ENCODE results near the gene TM6SF1.

TM6SF1 gene

DNA sequence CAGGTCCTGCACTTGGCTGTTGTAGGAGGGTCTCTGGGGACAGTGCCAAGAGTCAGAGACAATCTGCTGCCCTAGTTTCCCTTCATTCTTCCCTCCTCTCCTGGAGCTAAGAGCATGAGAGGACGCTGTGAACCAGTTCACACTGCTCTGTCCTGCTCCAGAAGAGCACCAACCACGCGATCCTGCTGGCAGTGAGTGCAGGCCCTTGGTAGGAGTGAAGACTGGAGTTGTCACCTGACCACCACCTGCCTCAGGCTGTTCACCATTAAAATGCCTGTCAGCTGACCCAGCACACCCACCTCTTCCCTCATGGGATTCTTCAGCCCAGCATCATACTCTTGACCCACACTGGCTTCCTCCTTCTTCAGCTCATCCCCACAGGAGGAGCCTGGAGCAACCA, 2.9 kb downstream of the TM6SF1 start:
- TF ChIP-seq TAF1 (IDR thresholded peaks at IDR 0.05; ENCODE audit: borderline replicate concordance, low read depth, low read length) (no peak), POLR2A (IDR thresholded peaks at IDR 0.05; ENCODE audit: low read depth, low read length) (no peak), POLR2AphosphoS5 (IDR thresholded peaks at IDR 0.05; ENCODE audit: low read depth, low read length) (no peak)
- no peak for DNase-seq (ENCODE audit: insufficient read length)
- no peak for FAIRE-seq

DNA sequence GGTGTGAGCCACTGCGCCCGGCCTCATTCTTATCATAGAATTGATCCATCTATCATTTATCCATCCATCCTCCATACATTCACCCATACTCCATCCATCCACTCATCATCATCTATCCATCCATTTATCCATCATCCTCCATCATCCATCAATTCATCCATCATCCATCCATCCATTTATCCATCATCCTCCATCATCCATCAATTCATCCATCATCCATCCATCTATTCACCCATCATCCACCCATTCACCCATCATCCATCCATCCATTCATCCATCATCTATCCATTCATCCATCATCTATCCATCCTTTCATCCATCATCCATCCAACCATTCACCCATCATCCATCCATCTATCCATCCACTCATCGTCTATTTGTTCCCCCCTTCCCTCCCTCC, 3.7 kb downstream of the TM6SF1 start:
- TF ChIP-seq POLR2AphosphoS5 (IDR thresholded peaks at IDR 0.05; ENCODE audit: low read depth, low read length) (no peak), POLR2A (IDR thresholded peaks at IDR 0.05; ENCODE audit: low read depth, low read length) (no peak), TAF1 (IDR thresholded peaks at IDR 0.05; ENCODE audit: borderline replicate concordance, low read depth, low read length) (no peak)
- FAIRE-seq: no peak

DNA sequence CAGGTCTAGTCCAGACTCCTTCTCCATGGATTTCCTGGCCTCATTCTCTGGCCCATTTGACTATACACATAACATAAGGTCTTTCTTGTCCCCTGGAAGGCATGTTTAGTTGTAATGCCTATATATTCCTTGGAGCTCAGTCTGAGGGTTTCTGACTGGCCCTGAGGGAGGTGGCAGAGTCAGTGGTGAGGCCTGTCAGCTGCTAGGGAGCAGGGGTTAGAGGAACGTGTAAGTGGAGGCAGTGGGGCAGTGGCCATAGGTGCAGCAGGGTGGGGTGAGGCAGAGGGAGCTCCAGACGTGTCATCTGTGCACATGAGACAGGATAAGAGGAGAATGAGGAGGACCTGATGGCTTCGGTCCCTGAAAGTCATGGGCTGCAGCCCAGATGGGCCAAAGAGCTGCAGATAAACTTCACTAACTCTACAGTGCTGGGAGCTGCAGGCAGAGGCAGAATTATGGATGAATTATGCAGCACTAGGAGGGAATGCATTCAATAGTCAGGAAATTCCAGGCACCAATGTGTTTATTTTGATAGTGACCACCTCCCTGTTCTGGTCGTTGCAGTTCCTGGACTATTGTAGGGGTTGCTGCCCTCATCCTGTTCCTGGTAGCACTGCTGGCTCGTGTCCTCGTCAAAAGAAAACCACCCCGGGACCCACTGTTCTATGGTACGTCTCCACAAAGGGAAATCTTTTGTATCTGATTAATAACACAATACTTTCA, 4.9 kb downstream of the TM6SF1 start:
- no peak for FAIRE-seq

More for the DNA sequence above, 3.7 kb downstream of the TM6SF1 start:
- DNase-seq (ENCODE audit: insufficient read length): no peak

DNA sequence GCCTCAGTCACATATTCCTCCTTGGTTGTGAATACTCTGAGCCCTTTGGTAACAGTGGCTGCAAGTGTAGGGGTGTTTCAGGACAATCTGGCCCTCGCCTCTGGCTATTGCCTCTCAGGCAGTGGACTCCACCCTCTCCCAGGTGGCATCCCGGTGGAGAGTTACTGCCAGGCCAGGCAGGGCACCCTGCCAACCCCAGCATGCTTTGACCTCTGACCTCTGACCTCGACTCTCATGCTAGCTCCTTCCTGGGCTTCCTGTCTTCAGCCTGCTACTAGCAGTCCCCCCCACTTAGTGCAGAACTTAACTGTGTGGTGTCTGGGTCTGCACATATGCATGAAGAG, 5.5 kb downstream of the TM6SF1 start:
- no peak for DNase-seq (ENCODE audit: insufficient read length)

More for the DNA sequence above, 4.9 kb downstream of the TM6SF1 start:
- DNase-seq (ENCODE audit: insufficient read length): no peak
- TF ChIP-seq POLR2A (IDR thresholded peaks at IDR 0.05; ENCODE audit: low read depth, low read length): no peak
- TF ChIP-seq TAF1 (IDR thresholded peaks at IDR 0.05; ENCODE audit: borderline replicate concordance, low read depth, low read length): no peak

DNA sequence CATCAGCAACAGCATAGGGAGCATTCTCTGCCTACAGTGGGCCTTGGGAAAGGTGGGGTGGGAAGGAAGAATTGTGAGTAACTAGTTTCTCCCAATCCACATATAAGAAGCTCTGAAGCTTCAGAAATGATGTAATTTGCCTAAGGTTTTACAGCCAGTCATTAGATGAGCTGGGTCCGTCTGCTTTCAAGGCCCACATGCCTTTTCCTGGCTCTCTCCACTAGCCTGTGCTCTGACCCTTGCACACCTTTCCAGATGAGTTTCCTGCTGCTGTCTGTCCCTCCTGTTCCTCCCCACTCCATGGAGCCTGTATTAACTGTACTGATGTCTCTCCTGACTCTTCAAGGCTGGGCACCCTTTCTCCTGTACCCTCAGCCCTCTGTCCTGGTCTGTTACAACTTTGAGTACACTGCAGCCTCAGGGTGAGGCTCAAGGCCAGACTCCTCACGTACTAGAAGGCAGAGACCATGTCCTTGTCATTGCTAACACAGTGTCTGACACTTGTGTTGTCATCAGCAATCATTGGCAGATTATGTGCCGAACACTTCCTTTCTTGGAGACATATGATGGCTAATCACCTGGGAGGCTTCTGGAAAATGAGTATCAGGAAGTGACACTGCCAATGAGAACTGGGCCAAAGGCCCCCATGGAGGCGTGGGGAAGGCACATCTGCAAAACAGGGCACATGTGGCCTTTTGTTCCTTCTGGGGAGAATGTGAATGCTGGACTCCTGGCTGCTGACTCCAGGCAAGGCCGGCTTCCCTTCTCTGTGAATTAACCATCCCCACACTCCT, 6.6 kb downstream of the TM6SF1 start:
- TF ChIP-seq POLR2A (IDR thresholded peaks at IDR 0.05; ENCODE audit: low read depth, low read length) (no peak), TAF1 (IDR thresholded peaks at IDR 0.05; ENCODE audit: borderline replicate concordance, low read depth, low read length) (no peak), POLR2AphosphoS5 (IDR thresholded peaks at IDR 0.05; ENCODE audit: low read depth, low read length) (no peak)
- DNase-seq (ENCODE audit: insufficient read length): no peak
- no peak for FAIRE-seq

More for the DNA sequence above, 5.5 kb downstream of the TM6SF1 start:
- no peak for TF ChIP-seq POLR2AphosphoS5 (IDR thresholded peaks at IDR 0.05; ENCODE audit: low read depth, low read length)
- TF ChIP-seq POLR2A (IDR thresholded peaks at IDR 0.05; ENCODE audit: low read depth, low read length): no peak
- TF ChIP-seq TAF1 (IDR thresholded peaks at IDR 0.05; ENCODE audit: borderline replicate concordance, low read depth, low read length): no peak
- no peak for FAIRE-seq

DNA sequence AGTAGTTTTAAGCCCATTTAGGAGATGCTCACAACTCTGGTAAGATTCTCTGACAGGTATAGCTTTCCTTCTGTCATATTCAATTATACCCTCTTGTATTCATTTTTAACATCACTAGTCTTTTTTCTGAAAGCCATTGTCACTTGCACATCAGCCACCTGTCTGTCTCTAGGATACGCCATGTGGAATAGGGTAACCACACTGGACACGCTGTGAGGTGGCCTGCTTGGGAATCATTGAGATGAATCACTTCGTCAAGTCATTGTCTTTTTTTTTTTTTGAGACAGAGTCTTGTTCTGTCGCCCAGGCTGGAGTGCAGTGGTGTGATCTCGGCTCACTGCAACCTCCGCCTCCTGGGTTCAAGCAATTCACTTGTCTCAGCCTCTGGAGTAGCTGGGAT, 7.4 kb downstream of the TM6SF1 start:
- DNase-seq (ENCODE audit: insufficient read length) (no peak), FAIRE-seq (no peak)
- no peak for TF ChIP-seq TAF1 (IDR thresholded peaks at IDR 0.05; ENCODE audit: borderline replicate concordance, low read depth, low read length)
- no peak for TF ChIP-seq POLR2AphosphoS5 (IDR thresholded peaks at IDR 0.05; ENCODE audit: low read depth, low read length)
- no peak for TF ChIP-seq POLR2A (IDR thresholded peaks at IDR 0.05; ENCODE audit: low read depth, low read length)

DNA sequence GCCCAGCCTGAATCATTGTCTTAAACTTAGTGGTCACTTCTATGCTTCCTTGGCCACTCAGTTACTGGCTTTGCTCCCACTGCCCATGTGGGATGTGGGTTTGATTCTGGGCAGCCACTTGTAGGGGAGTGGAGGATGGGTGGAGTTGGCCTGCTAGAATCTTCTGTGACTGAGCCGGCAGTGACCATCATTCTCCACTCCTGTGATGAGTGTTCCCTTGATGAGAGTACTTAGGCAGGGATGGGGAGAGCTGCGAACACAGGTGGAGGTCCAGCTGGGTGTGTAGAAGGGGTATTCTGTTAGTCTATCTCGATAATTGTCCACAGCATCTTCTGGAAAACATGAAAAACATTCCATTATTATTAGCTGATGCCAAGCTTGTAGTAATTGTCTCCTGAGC, 8.0 kb downstream of the TM6SF1 start:
- FAIRE-seq: no peak

DNA sequence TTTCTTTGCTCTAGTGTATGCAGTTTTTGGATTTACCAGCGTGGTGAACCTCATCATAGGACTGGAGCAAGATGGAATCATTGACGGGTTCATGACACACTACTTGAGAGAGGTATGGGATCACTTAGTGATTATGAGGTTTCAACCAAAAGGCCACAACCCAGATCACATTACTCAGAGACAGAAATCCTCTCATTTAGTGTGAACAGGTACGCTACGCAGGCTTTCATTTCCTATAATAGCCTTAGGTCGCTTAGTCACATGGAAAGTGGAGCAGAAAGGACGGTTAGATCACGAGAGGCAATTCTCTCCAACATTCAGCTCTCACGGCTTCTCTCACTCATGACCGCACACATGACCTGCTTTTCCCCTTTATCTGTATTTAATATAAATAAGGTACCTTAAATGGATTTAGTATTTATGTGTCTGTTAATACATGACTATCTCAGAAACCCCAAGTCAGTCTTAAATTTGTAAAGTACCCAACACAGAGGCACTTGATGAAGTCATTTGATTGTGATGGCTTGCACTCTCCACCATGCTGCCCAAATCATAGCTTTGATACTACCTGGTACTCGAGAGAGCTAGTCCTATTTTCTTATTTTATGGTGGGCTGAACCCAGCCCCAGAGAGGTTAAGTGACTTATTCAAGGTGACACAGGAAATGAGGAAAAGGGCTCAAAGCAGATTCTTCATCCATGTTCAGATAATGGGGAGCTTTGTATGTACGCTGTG, 8.6 kb downstream of the TM6SF1 start:
- no peak for DNase-seq (ENCODE audit: insufficient read length)
- no peak for TF ChIP-seq POLR2A (IDR thresholded peaks at IDR 0.05; ENCODE audit: low read depth, low read length)
- no peak for TF ChIP-seq TAF1 (IDR thresholded peaks at IDR 0.05; ENCODE audit: borderline replicate concordance, low read depth, low read length)
- TF ChIP-seq POLR2AphosphoS5 (IDR thresholded peaks at IDR 0.05; ENCODE audit: low read depth, low read length): no peak
- peak; percentile 71 for FAIRE-seq

More for the DNA sequence above, 8.0 kb downstream of the TM6SF1 start:
- DNase-seq (ENCODE audit: insufficient read length): no peak
- TF ChIP-seq POLR2A (IDR thresholded peaks at IDR 0.05; ENCODE audit: low read depth, low read length): no peak
- TF ChIP-seq TAF1 (IDR thresholded peaks at IDR 0.05; ENCODE audit: borderline replicate concordance, low read depth, low read length): no peak
- no peak for TF ChIP-seq POLR2AphosphoS5 (IDR thresholded peaks at IDR 0.05; ENCODE audit: low read depth, low read length)

DNA sequence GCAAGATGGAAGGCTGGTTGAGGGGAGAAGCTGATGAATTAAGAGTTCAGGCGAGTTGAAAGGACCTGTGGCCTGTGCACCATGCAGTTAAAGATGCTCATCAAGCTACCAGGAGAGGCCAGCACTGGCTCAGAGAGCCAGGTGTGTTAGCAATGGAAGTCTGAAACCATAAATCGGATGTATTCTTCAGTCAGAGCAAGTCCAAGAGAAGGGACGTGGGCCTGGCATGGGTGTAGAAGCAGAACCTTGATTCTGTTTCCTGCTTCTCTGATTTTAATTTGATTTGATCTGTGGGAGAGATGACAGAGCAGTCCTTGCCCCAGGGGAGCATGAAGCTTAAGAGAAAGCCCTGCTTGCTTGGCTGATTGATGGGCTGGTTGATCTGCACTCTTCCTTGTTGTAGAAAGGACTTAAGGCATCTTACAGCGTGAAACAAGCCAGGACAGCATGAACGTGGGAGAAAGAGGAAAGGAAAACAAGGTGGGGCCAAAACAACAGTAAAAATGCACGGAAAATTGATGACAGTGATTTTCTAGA, 10.9 kb downstream of the TM6SF1 start:
- no peak for FAIRE-seq
- DNase-seq (ENCODE audit: insufficient read length): no peak
- no peak for TF ChIP-seq POLR2AphosphoS5 (IDR thresholded peaks at IDR 0.05; ENCODE audit: low read depth, low read length)
- TF ChIP-seq TAF1 (IDR thresholded peaks at IDR 0.05; ENCODE audit: borderline replicate concordance, low read depth, low read length): no peak
- no peak for TF ChIP-seq POLR2A (IDR thresholded peaks at IDR 0.05; ENCODE audit: low read depth, low read length)

DNA sequence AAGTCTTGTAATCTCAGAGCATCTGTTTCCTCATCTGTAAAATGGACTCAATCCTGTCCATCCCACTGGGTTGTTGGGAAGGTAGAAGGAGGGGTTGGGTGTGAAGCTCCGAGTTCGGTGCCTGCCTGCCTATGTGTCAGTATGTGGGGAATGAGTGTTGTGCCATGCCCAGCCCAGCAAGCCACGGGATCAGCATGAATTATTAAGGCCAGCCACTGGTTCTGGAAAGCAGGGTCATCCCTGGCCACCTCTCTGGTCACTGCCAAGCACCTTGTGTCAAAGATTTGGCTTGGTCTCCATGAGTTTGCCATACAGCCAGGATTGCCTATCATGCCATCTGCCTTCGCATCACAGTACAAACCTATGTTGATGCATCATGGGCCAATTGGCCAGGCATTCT, 11.5 kb downstream of the TM6SF1 start:
- DNase-seq (ENCODE audit: insufficient read length) (no peak), FAIRE-seq (no peak)
- no peak for TF ChIP-seq POLR2AphosphoS5 (IDR thresholded peaks at IDR 0.05; ENCODE audit: low read depth, low read length)

DNA sequence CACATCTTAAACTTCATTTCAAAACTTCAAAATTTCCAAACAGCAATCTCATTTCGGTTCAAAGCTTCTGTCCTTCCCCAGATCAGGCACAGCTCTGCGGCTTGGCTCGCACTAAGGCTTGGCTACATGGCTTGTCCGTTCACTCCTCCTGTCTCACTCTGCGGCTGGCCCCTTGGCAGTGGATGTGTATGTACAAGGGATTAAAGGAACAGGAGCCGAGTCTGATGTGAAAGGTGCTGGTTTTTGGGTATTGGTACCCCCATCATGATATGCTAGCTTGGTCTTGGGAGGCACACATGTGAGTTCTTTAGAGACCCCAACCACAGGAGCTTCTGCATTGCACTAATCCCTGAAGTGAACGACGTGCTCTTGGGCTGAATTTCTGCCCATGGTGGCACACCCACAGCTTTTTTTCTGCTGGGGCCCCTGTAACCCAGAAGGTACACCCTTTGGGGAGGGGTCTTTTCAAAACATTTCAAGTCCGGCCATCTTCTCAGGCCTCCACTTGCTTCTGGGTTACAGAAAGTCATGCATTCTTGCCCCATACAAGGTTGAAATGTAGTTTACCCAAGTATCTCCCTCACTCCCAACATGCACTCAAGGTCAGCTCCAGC, 12.6 kb downstream of the TM6SF1 start:
- no peak for DNase-seq (ENCODE audit: insufficient read length)
- no peak for FAIRE-seq
- TF ChIP-seq POLR2A (IDR thresholded peaks at IDR 0.05; ENCODE audit: low read depth, low read length) (no peak), TAF1 (IDR thresholded peaks at IDR 0.05; ENCODE audit: borderline replicate concordance, low read depth, low read length) (no peak), POLR2AphosphoS5 (IDR thresholded peaks at IDR 0.05; ENCODE audit: low read depth, low read length) (no peak)
